Breast epithelium (tissue), 4 donors: ENCODE results near the gene OR10H5. TPM values are rescaled to one million over a fixed set of nuclear protein-coding genes. Genes with fewer than 3 reads are reported as not detected.
A peak's percentile ranks its signal among the peaks of the same experiment; 100 is the strongest.
"Not testable (repeated sequence)": the region's sequence is repeated elsewhere in the genome, so short reads cannot be mapped to it uniquely, and the experiment has no call there.

Source experiments
- DNase-seq, 2 donors: peaks; one replicate each; pipeline ENCODE4 v3.0.0-alpha.2; 2019; ENCODE audit warnings: low spot score in 2 of 2
- H3K27ac ChIP-seq, 2 donors: fragments of 200-600 bp; sonication (generic) in 1 of 2; one replicate each; pipeline ENCODE4 v1.5.1; 2016 to 2019; ENCODE audit warnings: mild to moderate bottlenecking in 1 of 2
- H3K27me3 ChIP-seq, 2 donors: fragments of 200-600 bp; sonication (generic) in 1 of 2; one replicate each; pipeline versions ENCODE4 v1.5.1 to v1.6.0; 2017 to 2019; ENCODE audit warnings: control low read depth in 1 of 2, mild to moderate bottlenecking in 1 of 2
- H3K36me3 ChIP-seq: fragments of 200-600 bp; one replicate; pipeline ENCODE4 v1.5.1; 2019
- H3K4me1 ChIP-seq, 2 donors: fragments of 200-600 bp; sonication (generic); one replicate each; pipeline ENCODE4 v1.5.1; 2016 to 2019; ENCODE audit warnings: control low read depth in 1 of 2
- H3K4me3 ChIP-seq, 3 donors: fragments of 200-600 bp; sonication (generic); 1 replicate in 2 of 3; 2 replicates in 1 of 3; pipeline ENCODE4 v1.5.1; 2016 to 2019; ENCODE audit warnings: mild to moderate bottlenecking in 3 of 3, moderate library complexity in 2 of 3
- H3K9me3 ChIP-seq, 2 donors: fragments of 200-600 bp; sonication (generic) in 1 of 2; one replicate each; pipeline ENCODE4 v1.5.1; 2016 to 2019; ENCODE audit warnings: control low read depth in 1 of 2
- CTCF ChIP-seq, 3 donors: fragments of 450-650 bp; IDR thresholded peaks; one replicate each; pipeline ENCODE4 v1.5.1; 2016 to 2017; ENCODE audit warnings: antibody characterized with exemption in 3 of 3, mild to moderate bottlenecking in 3 of 3, moderate library complexity in 3 of 3
- POLR2A ChIP-seq: fragments of 450-650 bp; IDR thresholded peaks from one replicate; pipeline ENCODE4 v1.6.1; 2016; ENCODE audit warnings: antibody characterized with exemption, mild to moderate bottlenecking, moderate library complexity
- POLR2AphosphoS5 ChIP-seq, 3 donors: sonication (generic); formaldehyde crosslinking; IDR thresholded peaks; one replicate each; pipeline ENCODE4 v1.6.1; 2017; ENCODE audit warnings: antibody characterized with exemption in 3 of 3
- intact Hi-C: fragments of 100-400 bp; cut with DNase I; formaldehyde crosslinking; loops from one replicate; pipeline ENCODE4 v1.15.1; 2023; ENCODE audit warnings: low total_unique reads
- total RNA-seq, 3 donors: library from RNA; depleted of rRNA; stranded (reverse); fragments of >200 nt; gene quantifications; one replicate each; pipeline ENCODE4 v1.1.0, GENCODE V29; 2016

Gene OR10H5
- total RNA-seq, 3 donors from 2014 or later, result not detected

- TF ChIP-seq POLR2AphosphoS5 (IDR thresholded peaks at IDR 0.05) (no peak), CTCF (IDR thresholded peaks at IDR 0.05) (no peak), POLR2A (no peak)
- Histone ChIP-seq H3K9me3 (no peaks in the 10 kb centered on the region), H3K27ac (peak overlapping the region in 1 of 2 donors; percentile 93), H3K4me1 (peaks cover 0 to 6% of the 10 kb centered on the region in 2 donors), H3K27me3 (no peaks in the 10 kb centered on the region), H3K36me3 (no peaks in the 10 kb centered on the region), H3K4me3 (no peak overlapping the region)
- intact Hi-C loops, result no loop called here
- no peak for DNase-seq
Measured at GRCh38 chr19:15782211-15782610, 5.2 kb upstream of the OR10H5 start.

GRCh38 chr19:15782896-15783295 is 4.6 kb upstream of the OR10H5 start:
- H3K4me3 ChIP-seq, H3K36me3 ChIP-seq, H3K27ac ChIP-seq, intact Hi-C loops, H3K9me3 ChIP-seq, DNase-seq, H3K4me1 ChIP-seq, H3K27me3 ChIP-seq: not testable (repeated sequence)

GRCh38 chr19:15788594-15789270 is 1.3 kb downstream of the OR10H5 start:
- DNase-seq, result no peak
- no peak for TF ChIP-seq POLR2A
- TF ChIP-seq POLR2AphosphoS5 (IDR thresholded peaks at IDR 0.05), result no peak
- no peak for TF ChIP-seq CTCF (IDR thresholded peaks at IDR 0.05)
- peaks cover 0 to 7% of the 10 kb centered on the region in 2 donors for H3K27me3 ChIP-seq
- intact Hi-C loops, result no loop called here
- H3K36me3 ChIP-seq, result no peaks in the 10 kb centered on the region
- no peak overlapping the region for H3K4me3 ChIP-seq
- H3K9me3 ChIP-seq, result no peaks in the 10 kb centered on the region
- no peak overlapping the region for H3K27ac ChIP-seq
- no peaks in the 10 kb centered on the region for H3K4me1 ChIP-seq

GRCh38 chr19:15790096-15790495 is 2.6 kb downstream of the OR10H5 start:
- TF ChIP-seq CTCF (IDR thresholded peaks at IDR 0.05) (no peak), POLR2A (no peak), POLR2AphosphoS5 (IDR thresholded peaks at IDR 0.05) (no peak)
- Histone ChIP-seq H3K27ac (no peak overlapping the region), H3K27me3 (peaks cover 0 to 7% of the 10 kb centered on the region in 2 donors), H3K36me3 (no peaks in the 10 kb centered on the region), H3K9me3 (no peaks in the 10 kb centered on the region), H3K4me1 (no peaks in the 10 kb centered on the region), H3K4me3 (no peak overlapping the region)
- intact Hi-C loops, result no loop called here
- DNase-seq, result no peak

- H3K4me1 ChIP-seq, intact Hi-C loops, H3K4me3 ChIP-seq: not testable (repeated sequence)
Measured at GRCh38 chr19:15794279-15794678, 6.8 kb downstream of the OR10H5 start.

GRCh38 chr19:15810335-15810734 is 22.9 kb downstream of the OR10H5 start:
- TF ChIP-seq POLR2AphosphoS5 (IDR thresholded peaks at IDR 0.05) (no peak), CTCF (IDR thresholded peaks at IDR 0.05) (peak in 2 of 3 donors; percentile 18 to 33)
- intact Hi-C loops, result no loop called here
- Histone ChIP-seq H3K27me3 (peaks cover 0 to 8% of the 10 kb centered on the region in 2 donors), H3K9me3 (no peaks in the 10 kb centered on the region), H3K4me3 (no peak overlapping the region), H3K27ac (no peak overlapping the region), H3K4me1 (no peaks in the 10 kb centered on the region), H3K36me3 (no peaks in the 10 kb centered on the region)
- DNase-seq, result no peak

More at GRCh38 chr19:15794279-15794678, 6.8 kb downstream of the OR10H5 start:
- H3K27ac ChIP-seq, H3K27me3 ChIP-seq, DNase-seq, H3K36me3 ChIP-seq, H3K9me3 ChIP-seq: not testable (repeated sequence)
